GM21723 (cell line): ENCODE results near the gene MAP3K6.
"Not testable (repeated sequence)": the region's sequence is repeated elsewhere in the genome, so short reads cannot be mapped to it uniquely, and the experiment has no call there.

Experiments
- ATAC-seq: cut with Tn5 transposase; IDR thresholded peaks from one replicate; pipeline ENCODE4 v1.9.1; 2021; ENCODE audit warnings: mild to moderate bottlenecking, moderate library complexity; ENCODE audit not compliant: unreplicated experiment

The MAP3K6 gene

DNA sequence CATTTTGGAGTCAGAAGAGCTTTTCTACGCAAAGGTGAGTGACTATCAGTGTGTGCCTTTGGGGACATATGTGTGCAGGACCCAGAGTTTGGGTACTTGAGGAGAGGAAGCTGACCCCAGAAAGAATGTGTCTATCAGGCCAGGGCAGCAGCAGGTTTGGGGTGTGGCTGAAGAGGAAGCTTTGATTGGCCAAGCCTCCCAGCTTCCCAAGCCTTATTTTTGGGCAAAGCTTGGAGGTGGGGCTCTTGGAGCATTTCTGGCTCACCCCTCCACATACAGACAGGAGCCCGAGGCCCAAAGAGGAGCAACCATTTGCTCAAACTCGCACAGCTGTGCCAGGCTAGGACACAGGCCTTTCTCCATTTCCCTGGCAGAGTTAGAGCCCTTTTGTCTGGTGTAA is 30.3 kb upstream of the MAP3K6 start:
- no peak for ATAC-seq

DNA sequence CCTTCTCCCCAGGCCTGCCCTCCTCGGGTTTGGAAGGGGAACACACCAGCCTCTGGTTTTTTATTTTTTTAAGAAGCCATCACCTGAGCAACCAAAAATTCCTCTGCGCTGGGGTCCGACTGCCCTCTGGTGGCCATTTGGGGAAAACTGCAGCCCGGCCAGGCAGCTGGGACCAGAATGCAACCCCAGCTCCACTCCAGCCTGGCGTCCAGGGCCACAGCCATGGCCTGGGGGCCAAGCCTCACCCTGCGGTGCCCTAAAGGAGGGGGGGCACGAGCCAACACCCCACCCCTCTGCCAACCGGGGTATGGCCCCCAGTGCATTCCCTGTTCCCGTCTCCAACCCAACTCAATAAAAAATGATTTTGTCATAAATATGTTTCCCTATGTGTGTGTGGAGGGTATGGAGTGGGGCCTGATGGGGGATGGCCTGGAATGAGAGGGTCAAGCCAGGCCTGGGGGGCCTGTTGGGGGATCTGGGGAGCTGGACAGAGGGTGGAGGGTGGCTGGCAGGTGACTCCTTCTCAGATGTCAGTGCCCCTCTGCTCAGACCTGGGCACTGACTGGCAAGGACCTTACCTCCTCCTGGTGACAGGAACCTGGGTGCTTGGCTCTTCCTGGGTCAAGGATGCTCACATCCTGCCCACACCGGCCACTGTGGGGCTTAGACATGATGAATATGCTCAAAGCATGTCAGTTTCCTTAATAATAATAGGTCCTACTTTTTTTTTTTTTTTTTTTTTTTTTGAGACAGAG is 28.9 kb upstream of the MAP3K6 start:
- ATAC-seq: no peak

DNA sequence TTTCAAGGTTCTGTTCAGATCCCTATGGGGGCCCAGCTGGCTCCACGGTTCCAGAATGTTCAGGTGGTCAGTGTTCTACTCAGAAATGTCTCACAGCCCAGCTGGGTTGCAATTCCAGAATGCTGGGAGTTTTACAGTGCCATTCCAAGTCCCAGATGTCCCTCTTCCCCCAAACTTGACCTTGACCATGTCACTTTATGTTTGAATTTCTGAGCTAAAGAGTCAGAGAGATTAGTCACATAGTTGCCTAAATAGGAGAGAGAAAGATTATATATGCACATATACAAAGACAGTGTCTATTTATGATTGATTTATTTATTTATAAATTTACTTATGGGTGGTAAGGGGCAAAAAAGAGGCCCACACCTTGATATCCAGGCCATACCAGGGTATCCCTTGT is 28.2 kb upstream of the MAP3K6 start:
- no peak for ATAC-seq

DNA sequence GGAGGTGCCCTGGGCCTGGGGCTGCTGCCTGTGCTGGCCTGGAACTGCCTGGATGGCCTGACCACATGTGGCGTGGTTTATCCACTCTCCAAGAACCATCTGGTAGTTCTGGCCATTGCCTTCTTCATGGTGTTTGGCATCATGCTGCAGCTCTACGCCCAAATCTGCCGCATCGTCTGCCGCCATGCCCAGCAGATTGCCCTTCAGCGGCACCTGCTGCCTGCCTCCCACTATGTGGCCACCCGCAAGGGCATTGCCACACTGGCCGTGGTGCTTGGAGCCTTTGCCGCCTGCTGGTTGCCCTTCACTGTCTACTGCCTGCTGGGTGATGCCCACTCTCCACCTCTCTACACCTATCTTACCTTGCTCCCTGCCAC is 27.5 kb upstream of the MAP3K6 start:
- no peak for ATAC-seq

DNA sequence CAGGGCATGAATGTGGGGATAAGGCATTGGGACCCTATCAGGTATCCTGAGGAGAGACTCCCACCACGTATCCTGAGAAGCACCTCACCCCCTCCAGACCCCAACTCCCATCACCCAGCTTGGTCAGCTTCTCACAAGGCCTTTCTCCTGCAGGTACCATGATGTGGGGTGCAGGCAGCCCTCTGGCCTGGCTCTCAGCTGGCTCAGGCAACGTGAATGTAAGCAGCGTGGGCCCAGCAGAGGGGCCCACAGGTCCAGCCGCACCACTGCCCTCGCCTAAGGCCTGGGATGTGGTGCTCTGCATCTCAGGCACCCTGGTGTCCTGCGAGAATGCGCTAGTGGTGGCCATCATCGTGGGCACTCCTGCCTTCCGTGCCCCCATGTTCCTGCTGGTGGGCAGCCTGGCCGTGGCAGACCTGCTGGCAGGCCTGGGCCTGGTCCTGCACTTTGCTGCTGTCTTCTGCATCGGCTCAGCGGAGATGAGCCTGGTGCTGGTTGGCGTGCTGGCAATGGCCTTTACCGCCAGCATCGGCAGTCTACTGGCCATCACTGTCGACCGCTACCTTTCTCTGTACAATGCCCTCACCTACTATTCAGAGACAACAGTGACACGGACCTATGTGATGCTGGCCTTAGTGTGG is 27.0 kb upstream of the MAP3K6 start:
- no peak for ATAC-seq

DNA sequence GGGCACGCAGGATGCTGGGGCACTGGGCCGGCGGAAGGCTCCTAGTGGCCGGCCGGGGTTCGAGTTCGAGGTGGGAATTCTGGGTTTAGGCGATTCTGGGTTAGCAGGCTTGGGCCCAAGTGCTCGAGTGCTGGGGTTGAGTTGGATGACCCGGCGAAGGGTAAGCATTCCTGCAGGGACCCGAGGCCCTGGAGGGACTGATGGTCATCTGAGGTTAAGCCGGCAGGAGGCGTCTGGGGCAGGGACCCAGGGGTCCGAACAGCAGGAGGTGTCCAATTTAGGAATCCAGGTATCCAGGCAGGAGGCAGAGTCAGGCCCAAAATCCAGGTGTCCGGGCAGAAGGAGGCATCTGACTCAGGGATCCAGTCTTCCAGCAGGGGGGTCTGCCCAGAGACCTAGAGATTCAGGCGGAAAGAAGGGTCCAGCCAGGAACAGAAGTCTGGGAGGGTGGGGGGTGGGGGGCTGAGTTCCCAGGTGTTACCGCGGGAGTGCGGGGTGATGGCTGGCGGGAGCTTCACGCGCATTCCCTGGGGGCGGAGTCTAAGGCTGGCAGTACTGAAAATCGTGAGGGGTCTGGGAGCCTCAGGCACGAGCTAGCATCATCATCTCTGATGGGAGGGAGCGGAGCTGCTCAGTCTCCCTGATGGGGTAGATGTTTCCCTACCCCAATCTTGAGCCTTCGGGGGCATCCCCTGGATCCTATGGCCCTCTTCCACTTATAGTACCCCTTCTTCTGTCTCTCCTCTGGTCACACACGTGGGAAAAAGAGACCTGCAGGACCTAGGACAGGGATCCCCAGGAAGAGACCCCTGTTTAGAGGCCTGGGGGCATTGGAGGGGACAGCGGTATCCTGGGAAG is 26.2 kb upstream of the MAP3K6 start:
- ATAC-seq: no peak

DNA sequence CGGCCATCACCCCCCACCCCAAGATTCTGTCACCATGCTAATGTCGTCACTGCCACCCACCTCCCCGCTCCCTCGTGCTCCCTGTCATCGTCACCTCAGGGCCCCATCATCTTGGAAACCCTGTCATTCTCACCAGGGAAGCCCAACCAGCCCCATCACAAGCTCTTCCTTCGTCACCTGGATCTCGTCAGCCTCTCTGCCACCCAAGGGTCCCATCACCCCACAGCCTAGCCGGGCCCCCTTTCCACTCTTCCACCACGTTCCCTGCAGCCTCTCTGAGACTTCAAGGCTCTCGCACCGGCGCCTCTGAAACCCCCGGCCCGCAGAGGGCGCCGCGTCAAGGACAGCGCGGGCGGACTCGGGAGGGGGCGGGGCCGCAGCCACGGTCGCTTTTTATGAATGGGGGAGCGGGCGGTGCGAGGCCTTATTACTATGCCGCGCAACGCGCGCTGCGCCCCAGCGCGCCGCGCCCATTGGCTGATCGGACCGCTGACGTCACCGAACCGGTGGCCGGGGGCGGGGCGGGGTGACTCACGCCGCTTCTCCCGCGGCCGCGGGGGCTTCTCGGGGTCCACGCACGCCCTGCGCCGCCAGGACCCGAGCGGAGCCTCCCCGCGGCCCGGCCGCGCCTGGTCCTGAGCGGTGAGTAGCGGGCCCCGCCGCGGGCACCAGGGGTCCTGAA is 25.5 kb upstream of the MAP3K6 start, which contains the start of gene GPR3:
Gene GPR3, plus strand, starts transcription at position 527 of the 682 bp plus-strand sequence. CDS start 1,177 bp downstream, outside the sequence.
- ATAC-seq: peak; percentile 73

DNA sequence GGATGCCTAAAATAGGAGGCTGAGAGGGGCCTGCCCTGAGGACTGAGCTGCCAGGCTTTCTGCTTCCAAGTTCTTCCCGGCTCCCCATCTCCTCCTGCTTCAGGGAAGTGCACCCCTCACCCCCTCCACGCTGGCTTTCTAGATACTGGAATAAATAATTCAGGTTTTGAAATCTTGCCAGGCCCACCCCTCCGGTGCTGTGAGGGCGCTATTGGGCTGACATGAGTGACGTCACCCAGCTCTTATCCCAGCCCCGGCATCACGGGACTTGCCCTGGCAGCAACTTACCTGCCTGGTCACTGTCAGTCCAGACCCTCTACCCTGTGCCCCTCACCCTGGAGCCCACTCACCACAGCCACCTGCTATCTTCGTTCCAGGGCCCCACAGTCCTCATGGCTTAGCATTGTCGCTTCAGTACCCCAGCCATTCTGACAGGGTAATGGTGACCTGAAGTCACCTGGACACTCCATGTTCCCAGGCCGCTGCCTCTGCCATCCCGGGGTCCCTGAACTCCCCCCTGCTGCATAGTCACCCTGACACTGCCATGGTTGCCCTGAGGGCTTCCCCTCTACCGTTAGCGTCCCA is 24.8 kb upstream of the MAP3K6 start:
- ATAC-seq: no peak

DNA sequence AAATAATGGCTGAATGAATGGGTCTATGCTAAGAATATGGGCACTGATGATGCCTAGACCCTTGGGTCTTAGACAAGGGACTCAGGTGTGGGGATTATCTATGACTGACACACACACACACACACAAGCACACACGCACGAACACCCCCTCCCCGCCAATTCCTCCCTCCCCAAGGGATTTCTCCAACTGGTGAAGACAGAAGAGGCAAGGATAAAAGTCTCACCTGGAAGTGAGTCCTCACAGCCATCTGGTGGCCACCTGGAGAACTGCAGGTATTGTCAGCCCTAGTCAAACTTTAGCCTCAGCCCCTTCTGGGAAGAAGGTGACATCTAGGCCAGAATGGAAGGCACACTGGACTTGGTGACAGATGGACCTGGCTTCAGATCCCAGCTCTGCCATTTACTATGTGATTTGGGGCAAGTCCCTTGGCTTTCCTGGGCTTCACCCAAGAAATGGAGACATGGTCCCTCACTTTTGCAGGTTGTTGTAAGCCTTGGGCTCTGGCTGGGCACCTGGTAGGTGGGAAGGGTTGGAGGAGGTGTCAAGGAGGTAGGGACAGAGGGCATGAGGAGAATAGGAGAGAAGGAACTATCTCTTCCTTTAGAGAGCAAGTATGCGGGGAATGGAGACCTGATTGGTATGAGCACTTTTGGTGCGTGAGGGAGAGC is 21.7 kb upstream of the MAP3K6 start:
- no peak for ATAC-seq

DNA sequence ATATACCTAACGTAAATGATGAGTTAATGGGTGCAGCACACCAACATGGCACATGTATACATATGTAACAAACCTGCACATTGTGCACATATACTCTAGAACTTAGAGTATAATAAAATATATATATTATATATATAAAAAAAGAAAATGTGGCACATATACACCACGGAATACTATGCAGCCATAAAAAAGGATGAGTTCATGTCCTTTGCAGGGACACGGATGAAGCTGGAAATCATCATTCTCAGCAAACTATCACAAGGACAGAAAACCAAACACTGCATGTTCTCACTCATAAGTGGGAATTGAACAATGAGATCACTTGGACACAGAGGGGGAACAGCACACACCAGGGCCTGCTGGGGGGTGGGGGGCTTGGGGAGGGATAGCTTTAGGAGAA is 18.0 kb upstream of the MAP3K6 start:
- ATAC-seq: not testable (repeated sequence)

DNA sequence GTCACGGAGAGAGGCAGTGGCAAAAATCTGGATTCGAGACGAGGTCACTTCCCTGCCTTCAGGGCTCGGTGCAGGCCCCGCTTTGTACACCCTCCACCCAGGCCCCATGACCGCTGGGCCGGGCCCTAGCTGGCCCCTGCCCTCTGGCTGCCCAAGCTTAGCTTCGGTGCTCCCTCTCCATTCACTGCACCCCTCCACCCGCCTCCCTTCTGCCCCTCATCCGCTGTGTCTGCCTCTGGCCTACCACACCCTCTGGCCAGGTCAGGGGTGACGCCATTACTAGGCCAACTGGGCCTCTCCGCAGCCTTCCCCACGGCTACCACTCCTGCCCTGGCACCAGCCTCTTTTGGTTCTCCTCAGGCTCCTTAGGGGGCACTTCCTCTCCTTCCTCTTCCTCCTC is 16.9 kb upstream of the MAP3K6 start:
- ATAC-seq: no peak

DNA sequence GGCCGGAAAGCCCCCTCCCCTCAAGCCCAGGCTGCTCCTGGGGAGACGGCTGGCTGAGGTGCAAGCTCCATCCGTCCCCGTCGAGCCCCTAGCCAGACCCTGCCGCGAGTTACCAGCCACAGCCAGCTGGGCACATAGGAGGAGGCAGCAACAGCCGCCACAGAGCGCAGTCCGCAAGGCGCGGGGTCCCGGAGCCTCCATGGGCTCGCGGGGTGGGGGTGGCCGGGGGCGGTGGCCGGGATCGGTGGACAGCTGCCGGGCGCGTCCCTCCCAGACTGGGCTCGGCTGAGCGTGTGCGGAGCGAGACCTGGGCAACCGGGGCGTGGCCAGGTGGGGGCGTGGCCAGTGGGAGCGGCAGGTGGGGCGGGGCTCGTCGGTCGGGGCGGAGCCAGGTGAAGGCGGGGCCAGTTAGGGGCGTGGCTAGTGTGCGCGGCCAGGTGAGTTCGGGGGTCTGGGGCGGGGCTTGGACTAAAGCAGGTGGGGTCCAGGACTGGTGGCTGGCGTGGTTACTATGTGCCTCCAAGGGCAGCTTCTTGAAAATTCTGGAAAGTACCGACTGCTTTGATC is 16.4 kb upstream of the MAP3K6 start, which contains the start of gene CD164L2:
Gene CD164L2, minus strand, starts transcription at position 295 of the 567 bp plus-strand sequence. Its CDS starts 94 bp downstream, at position 201.
- no peak for ATAC-seq

DNA sequence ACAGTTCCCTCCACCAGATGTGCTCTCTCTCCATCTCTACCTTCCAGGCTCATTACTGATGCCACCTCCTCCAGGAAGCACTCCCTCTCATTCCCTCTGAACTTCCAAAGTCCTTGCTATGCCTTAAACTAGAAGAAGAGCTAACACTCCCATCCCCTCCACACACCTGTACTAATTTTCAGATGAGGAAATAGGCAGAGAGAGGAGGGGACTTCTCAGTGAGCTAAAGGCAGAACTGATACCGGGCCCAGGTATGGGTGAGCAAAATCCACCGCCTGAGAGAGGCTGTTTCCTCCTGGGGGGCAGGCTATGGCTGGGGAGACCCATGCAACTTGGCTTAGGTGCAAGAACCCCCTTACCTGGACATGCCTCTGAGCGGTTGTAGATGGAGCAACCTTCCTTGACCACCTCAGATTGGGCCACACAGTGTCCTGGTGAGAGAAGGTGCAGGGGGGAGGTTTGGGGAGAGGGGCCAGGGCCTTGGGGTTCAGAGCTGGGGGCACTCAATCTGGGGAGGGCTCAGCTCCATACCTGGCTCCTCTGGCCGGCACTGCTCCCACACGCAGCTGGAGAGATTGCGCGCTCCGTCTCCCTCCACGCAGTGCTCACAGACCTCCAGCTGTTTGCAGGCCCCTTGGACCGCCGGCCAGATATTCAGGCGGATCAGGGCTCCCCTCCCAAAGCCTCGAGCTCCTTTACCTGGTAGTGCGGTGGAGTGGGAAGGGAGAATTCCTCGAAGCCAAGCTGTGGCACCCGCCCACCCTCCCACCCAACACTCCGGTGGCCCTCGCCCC is 15.4 kb upstream of the MAP3K6 start:
- ATAC-seq: no peak

DNA sequence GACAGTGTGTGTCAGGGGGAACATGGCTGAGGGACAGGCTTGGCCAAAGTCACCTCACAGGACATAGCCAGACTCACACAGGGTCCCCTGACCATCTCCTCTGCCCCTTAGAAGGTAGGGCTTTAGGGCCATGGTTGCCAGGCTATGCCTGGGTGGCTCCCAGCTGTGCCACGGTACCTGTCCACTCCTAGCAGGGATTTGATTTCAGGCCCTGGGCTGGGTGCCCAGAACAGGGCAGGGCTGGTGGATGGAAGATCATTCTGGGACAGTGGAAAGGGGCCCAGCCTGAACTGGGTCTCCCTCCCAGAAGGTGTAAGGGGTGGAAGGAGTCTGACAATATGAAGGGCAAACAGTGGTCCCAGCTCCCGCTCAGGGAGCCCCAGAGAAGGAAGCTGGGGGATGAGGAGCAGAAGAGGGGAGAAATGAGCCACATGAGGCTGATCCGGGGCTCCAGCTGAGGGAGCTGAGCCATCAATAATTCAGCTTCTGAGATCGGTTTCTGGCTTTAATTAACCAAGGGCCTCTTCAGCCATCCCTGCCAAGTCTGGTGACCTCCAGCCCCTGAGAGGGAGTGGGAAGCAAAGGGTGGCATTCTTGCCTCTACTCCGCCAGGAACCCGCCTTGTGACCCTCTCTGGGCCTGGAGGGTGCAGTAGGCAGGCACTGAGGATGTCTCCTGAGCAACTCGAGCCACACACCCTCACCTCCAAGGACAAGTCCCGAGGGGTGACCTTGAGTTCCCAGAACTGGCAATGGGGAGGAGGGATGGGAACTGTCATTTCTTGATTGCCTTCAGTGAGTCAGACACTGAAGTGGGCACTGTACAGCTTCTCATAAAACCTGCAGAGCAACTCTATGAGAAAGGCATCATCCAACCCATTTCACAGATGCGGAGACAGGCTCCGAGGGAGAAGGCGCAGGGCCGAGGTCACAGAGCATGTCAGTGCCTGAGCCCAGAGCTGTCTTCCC is 14.3 kb upstream of the MAP3K6 start:
- ATAC-seq: no peak

DNA sequence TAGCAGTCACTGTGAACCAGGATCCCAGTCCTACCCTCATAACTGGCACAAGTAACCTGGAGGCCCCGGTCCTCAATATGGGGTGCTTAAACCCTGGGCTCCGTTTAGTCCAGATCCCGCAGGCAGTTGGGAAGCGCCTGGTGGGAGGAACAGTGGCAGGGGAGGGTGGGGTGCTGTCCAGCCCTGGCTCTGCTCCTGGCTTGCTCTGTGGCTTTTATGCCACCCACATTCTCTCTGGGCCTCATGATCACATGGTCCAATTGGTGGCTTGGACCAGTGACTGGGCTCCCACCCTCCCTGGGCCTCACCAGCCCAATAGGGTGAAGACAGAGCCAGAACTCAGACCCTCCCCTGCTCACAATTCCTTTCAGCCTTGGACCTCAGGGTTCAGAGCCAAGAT is 13.5 kb upstream of the MAP3K6 start:
- no peak for ATAC-seq

DNA sequence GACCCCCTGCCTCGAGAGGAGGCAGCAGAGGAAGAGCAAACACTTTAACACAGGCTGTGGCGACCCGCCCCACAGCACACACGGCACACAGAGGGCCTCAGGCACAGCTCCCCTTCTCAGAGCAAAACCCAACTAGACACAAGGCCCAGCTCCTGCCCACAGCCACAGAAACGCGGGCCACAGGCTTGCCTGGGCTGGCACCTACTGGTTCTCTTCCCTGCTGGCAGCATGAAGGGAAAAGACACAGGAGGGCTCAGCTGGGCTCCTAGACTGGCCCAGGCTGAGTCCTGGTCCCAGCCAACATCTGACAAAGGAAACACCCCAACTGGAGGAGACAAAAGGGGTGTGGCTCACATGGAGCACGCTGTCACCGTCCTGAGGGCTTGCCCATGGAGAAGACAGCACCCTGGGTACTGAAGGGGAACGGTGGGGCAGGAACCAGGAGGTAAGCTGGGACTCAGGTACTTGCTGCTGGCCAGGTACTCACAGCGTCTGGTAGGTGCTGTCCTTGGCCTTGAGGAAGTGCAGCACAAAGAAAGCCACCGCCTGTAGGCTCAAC is 12.9 kb upstream of the MAP3K6 start:
- ATAC-seq: no peak

DNA sequence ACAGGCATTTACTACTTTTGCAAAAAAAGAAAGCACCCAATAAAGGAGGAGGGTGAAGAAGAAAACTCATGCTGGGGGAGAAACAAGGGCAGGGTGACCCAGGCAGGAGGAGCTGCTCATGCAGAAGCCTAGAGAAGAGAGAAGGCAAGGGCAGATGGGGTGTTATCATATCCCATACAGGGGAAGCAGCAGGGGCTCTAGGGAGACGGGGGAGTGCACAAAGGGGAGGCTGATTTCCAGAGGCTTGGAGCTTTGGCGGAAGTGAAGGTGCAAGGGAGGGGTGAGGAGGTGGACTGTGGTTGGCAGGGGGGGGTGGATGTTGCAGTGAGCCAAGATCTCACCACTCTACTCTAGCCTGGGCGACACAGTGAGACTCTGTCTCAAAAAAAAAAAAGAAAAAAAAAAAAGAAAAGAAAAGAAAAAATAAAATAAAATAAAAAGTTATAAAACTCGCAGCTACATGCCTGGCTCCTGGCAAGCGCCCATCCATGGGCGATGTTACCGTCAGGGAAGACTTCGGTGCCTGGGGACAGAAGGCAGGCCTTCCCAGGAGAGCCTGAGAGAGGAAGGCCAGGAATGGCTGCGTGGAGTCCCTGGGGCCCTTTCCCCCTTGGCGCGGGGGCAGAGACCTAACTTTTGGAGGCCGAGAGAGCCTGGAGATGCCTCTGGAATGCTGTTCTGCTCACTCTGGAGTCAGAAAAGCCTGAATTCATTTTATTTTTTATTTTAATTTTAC is 11.2 kb upstream of the MAP3K6 start:
- ATAC-seq: no peak
